GM23338 (cell line): ENCODE data around the gene KLHL6.

Experiments used
- CREB1 ChIP-seq: fragments of 250-450 bp; sonication (Bioruptor Pico); IDR thresholded peaks from 2 replicates; pipeline ENCODE4 v1.5.0; 2020; ENCODE audit warnings: low read depth, mild to moderate bottlenecking, moderate library complexity
- CTCF ChIP-seq, 2 experiments: fragments of 200-600 bp in 1 of 2; sonication (generic) in 1 of 2; conservative IDR thresholded peaks; 2 replicates each; pipeline versions ENCODE4 v1.5.1 to v1.6.1; 2016 to 2017; ENCODE audit warnings: antibody characterized with exemption in 2 of 2, low read depth in 2 of 2, mild to moderate bottlenecking in 2 of 2, moderate library complexity in 1 of 2
- ETS1 ChIP-seq: IDR thresholded peaks from 2 replicates; pipeline ENCODE4 v1.6.1; 2016; ENCODE audit warnings: antibody characterized with exemption
- EZH2 ChIP-seq: fragments of 200-600 bp; sonication (generic); IDR thresholded peaks from one replicate; pipeline ENCODE4 v1.8.0; 2017; ENCODE audit warnings: antibody characterized with exemption, mild to moderate bottlenecking, low read depth; ENCODE audit not compliant: unreplicated experiment
- EZH2phosphoT487 ChIP-seq: fragments of 200-600 bp; sonication (generic); IDR thresholded peaks from one replicate; pipeline ENCODE4 v1.8.1; 2018; ENCODE audit warnings: antibody characterized with exemption; ENCODE audit not compliant: unreplicated experiment
- JUNB ChIP-seq: IDR thresholded peaks from one replicate; pipeline ENCODE4 v1.6.1; 2016; ENCODE audit warnings: antibody characterized with exemption; ENCODE audit not compliant: unreplicated experiment
- NANOG ChIP-seq: IDR thresholded peaks from 2 replicates; pipeline ENCODE4 v1.6.1; 2016; ENCODE audit warnings: antibody characterized with exemption, borderline replicate concordance
- POLR2AphosphoS5 ChIP-seq: IDR thresholded peaks from 2 replicates; pipeline ENCODE4 v1.6.1; 2016; ENCODE audit warnings: antibody characterized with exemption, low read depth
- STAT1 ChIP-seq: IDR thresholded peaks from one replicate; pipeline ENCODE4 v1.6.1; 2016; ENCODE audit warnings: antibody characterized with exemption; ENCODE audit not compliant: unreplicated experiment
- ZNF114 ChIP-seq: fragments of 250-450 bp; sonication (Bioruptor Pico); IDR thresholded peaks from 2 replicates; pipeline ENCODE4 v1.5.0; 2020; ENCODE audit warnings: mild to moderate bottlenecking, moderate library complexity
- ZNF331 ChIP-seq: fragments of 250-450 bp; sonication (Bioruptor Pico); IDR thresholded peaks from 2 replicates; pipeline ENCODE4 v1.5.0; 2020; ENCODE audit warnings: low read depth, mild to moderate bottlenecking, moderate library complexity
- ZNF462 ChIP-seq: fragments of 250-450 bp; sonication (Bioruptor Pico); IDR thresholded peaks from 2 replicates; pipeline ENCODE4 v1.5.0; 2020; ENCODE audit warnings: mild to moderate bottlenecking, moderate library complexity
- TF ChIP-seq, protein P1 (sequence below): IDR thresholded peaks from one replicate; pipeline ENCODE4 v1.6.1; 2018; ENCODE audit warnings: antibody characterized with exemption; ENCODE audit not compliant: unreplicated experiment

GRCh38 chr3:183560607-183561006 lies 5.1 kb upstream of the KLHL6 start:
- TF ChIP-seq CTCF (conservative IDR thresholded peaks at IDR 0.05; ENCODE audit: low read depth in 2 of 2) (peak; percentile 29 to 72; a peak in 3 of 4 replicates), CREB1 (CRISPR knock-in tag) (no peak), ETS1 (no peak), ZNF462 (no peak), POLR2AphosphoS5 (no peak), EZH2 (no peak), STAT1 (no peak), EZH2phosphoT487 (no peak), NANOG (no peak), JUNB (no peak), ZNF114 (CRISPR knock-in tag) (no peak), ZNF331 (CRISPR knock-in tag) (no peak)
- TF ChIP-seq, protein P1, sequence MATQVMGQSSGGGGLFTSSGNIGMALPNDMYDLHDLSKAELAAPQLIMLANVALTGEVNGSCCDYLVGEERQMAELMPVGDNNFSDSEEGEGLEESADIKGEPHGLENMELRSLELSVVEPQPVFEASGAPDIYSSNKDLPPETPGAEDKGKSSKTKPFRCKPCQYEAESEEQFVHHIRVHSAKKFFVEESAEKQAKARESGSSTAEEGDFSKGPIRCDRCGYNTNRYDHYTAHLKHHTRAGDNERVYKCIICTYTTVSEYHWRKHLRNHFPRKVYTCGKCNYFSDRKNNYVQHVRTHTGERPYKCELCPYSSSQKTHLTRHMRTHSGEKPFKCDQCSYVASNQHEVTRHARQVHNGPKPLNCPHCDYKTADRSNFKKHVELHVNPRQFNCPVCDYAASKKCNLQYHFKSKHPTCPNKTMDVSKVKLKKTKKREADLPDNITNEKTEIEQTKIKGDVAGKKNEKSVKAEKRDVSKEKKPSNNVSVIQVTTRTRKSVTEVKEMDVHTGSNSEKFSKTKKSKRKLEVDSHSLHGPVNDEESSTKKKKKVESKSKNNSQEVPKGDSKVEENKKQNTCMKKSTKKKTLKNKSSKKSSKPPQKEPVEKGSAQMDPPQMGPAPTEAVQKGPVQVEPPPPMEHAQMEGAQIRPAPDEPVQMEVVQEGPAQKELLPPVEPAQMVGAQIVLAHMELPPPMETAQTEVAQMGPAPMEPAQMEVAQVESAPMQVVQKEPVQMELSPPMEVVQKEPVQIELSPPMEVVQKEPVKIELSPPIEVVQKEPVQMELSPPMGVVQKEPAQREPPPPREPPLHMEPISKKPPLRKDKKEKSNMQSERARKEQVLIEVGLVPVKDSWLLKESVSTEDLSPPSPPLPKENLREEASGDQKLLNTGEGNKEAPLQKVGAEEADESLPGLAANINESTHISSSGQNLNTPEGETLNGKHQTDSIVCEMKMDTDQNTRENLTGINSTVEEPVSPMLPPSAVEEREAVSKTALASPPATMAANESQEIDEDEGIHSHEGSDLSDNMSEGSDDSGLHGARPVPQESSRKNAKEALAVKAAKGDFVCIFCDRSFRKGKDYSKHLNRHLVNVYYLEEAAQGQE, result no peak
